ENCODE measurements around the gene MBNL1. TPM values are rescaled to one million over a fixed set of nuclear protein-coding genes. Genes with fewer than 3 reads are reported as not detected.

MBNL1 gene
- total RNA-seq, 5 donors from 2014 or later (not counting 1 experiment from before 2014, with no cell fraction given): 408 to 705 (median 423) TPM

GRCh38 chr3:152316318-152316717, 47.6 kb downstream of the MBNL1 start:
- H3K4me1 Mint-ChIP-seq: peaks cover 84 to 88% (median 87%) of the 10 kb centered on the region in 3 donors
- WGBS (ENCODE audit: insufficient coverage): no CpG with 5 or more reads among the region's 1 CpG
- peaks cover 22 to 40% of the 10 kb centered on the region in 2 experiments for H3K4me1 ChIP-seq (ENCODE audit: control insufficient read depth in 1 of 2, extremely low read depth in 1 of 2, insufficient read depth in 2 of 2, low read length in 2 of 2)

GRCh38 chr3:152317184-152317583, 48.5 kb downstream of the MBNL1 start:
- no peak overlapping the region for H3K4me3 ChIP-seq (ENCODE audit: control insufficient read depth in 1 of 2, extremely low read depth in 1 of 2, low read length in 1 of 2)
- H3K36me3 ChIP-seq (ENCODE audit: control insufficient read depth in 2 of 2, extremely low read depth in 1 of 2, insufficient read depth in 1 of 2, low read length in 1 of 2): peaks cover 0 to 7% of the 10 kb centered on the region in 2 donors
- peaks cover 24 to 41% of the 10 kb centered on the region in 2 experiments for H3K4me1 ChIP-seq (ENCODE audit: control insufficient read depth in 1 of 2, extremely low read depth in 1 of 2, insufficient read depth in 2 of 2, low read length in 2 of 2)
- H3K27me3 ChIP-seq (replicated peaks in 1 of 2; ENCODE audit: control insufficient read depth in 2 of 2, extremely low read depth in 1 of 2, insufficient read depth in 2 of 2, low read length in 1 of 2): no peaks in the 10 kb centered on the region
- peaks cover 87 to 97% (median 92%) of the 10 kb centered on the region in 3 donors for H3K4me1 Mint-ChIP-seq
- no peak for DNase-seq
- no peak overlapping the region for H3K27ac ChIP-seq (ENCODE audit: low read length)
- peak overlapping the region; percentile 11 to 36 for H3K27ac Mint-ChIP-seq
- no peaks in the 10 kb centered on the region for H3K9me3 ChIP-seq
- H3K4me3 Mint-ChIP-seq: peak overlapping the region in 2 of 3 donors; percentile 21 to 49
- peaks cover 42% of the 10 kb centered on the region for H3K36me3 Mint-ChIP-seq
- H3K27me3 Mint-ChIP-seq: no peaks in the 10 kb centered on the region
- no peak for ATAC-seq (replicated peaks in 1 of 4)
- WGBS (ENCODE audit: insufficient coverage): 80% methylated on average over 1 of the region's 4 CpGs
- CTCF ChIA-PET: no interaction called here
- no peaks in the 10 kb centered on the region for H3K9me3 Mint-ChIP-seq
- POLR2A ChIA-PET: interaction anchor here (0.6 to 1.2 kb wide), 4 partner anchors 47 to 101 kb away, joined by 3 to 29 read pairs (median 3); no protein-coding TSS in a partner anchor

More at GRCh38 chr3:152316318-152316717, 47.6 kb downstream of the MBNL1 start:
- peak overlapping the region; percentile 27 to 82 for H3K27ac Mint-ChIP-seq
- Histone ChIP-seq H3K4me3 (ENCODE audit: control insufficient read depth in 1 of 2, extremely low read depth in 1 of 2, low read length in 1 of 2) (no peak overlapping the region), H3K9me3 (no peaks in the 10 kb centered on the region), H3K27ac (ENCODE audit: low read length) (no peak overlapping the region), H3K36me3 (ENCODE audit: control insufficient read depth in 2 of 2, extremely low read depth in 1 of 2, insufficient read depth in 1 of 2, low read length in 1 of 2) (peaks cover 0 to 7% of the 10 kb centered on the region in 2 donors), H3K27me3 (replicated peaks in 1 of 2; ENCODE audit: control insufficient read depth in 2 of 2, extremely low read depth in 1 of 2, insufficient read depth in 2 of 2, low read length in 1 of 2) (no peaks in the 10 kb centered on the region)
- no peak for DNase-seq
- ATAC-seq (replicated peaks in 1 of 4): peak in 1 of 4 experiments; percentile 11
- ChIA-PET CTCF (no interaction called here), POLR2A (interaction anchor here in 1 of 2 donors (0.6 to 1.4 kb wide), 3 partner anchors 13 to 61 kb away, joined by 3 to 4 read pairs (median 4); no protein-coding TSS in a partner anchor)
- H3K4me3 Mint-ChIP-seq: peak overlapping the region in 2 of 3 donors; percentile 34 to 37
- no peaks in the 10 kb centered on the region for H3K27me3 Mint-ChIP-seq
- H3K9me3 Mint-ChIP-seq: no peaks in the 10 kb centered on the region
- H3K36me3 Mint-ChIP-seq: peaks cover 40% of the 10 kb centered on the region

- DNase-seq (no peak), ATAC-seq (replicated peaks in 1 of 4) (no peak)
- peaks cover 87 to 98% (median 91%) of the 10 kb centered on the region in 3 donors for H3K4me1 Mint-ChIP-seq
- H3K27ac Mint-ChIP-seq: peak overlapping the region; percentile 7 to 11
- peak overlapping the region in 2 of 3 donors; percentile 21 to 49 for H3K4me3 Mint-ChIP-seq
- Histone ChIP-seq H3K27me3 (replicated peaks in 1 of 2; ENCODE audit: control insufficient read depth in 2 of 2, extremely low read depth in 1 of 2, insufficient read depth in 2 of 2, low read length in 1 of 2) (no peaks in the 10 kb centered on the region), H3K27ac (ENCODE audit: low read length) (peak overlapping the region; percentile 19), H3K4me1 (ENCODE audit: control insufficient read depth in 1 of 2, extremely low read depth in 1 of 2, insufficient read depth in 2 of 2, low read length in 2 of 2) (peaks cover 23 to 47% of the 10 kb centered on the region in 2 experiments), H3K36me3 (ENCODE audit: control insufficient read depth in 2 of 2, extremely low read depth in 1 of 2, insufficient read depth in 1 of 2, low read length in 1 of 2) (peaks cover 0 to 7% of the 10 kb centered on the region in 2 donors), H3K9me3 (no peaks in the 10 kb centered on the region), H3K4me3 (ENCODE audit: control insufficient read depth in 1 of 2, extremely low read depth in 1 of 2, low read length in 1 of 2) (no peak overlapping the region)
- peaks cover 37% of the 10 kb centered on the region for H3K36me3 Mint-ChIP-seq
- H3K27me3 Mint-ChIP-seq: no peaks in the 10 kb centered on the region
- POLR2A ChIA-PET: interaction anchor here (0.6 to 1.3 kb wide), 12 partner anchors 8 to 107 kb away, joined by 3 to 6 read pairs (median 3); no protein-coding TSS in a partner anchor
- H3K9me3 Mint-ChIP-seq: no peaks in the 10 kb centered on the region
- WGBS (ENCODE audit: insufficient coverage): no CpG with 5 or more reads among the region's 4 CpGs
- CTCF ChIA-PET: interaction anchor here in 1 of 2 donors (0.6 to 1.5 kb wide), 6 partner anchors 8 to 134 kb away, joined by 3 to 5 read pairs (median 3); no protein-coding TSS in a partner anchor
Measured at GRCh38 chr3:152317956-152318355, 49.2 kb downstream of the MBNL1 start.

- DNase-seq (no peak), ATAC-seq (replicated peaks in 1 of 4) (no peak)
- H3K9me3 Mint-ChIP-seq: no peaks in the 10 kb centered on the region
- H3K36me3 Mint-ChIP-seq: peaks cover 32% of the 10 kb centered on the region
- no peaks in the 10 kb centered on the region for H3K27me3 ChIP-seq (replicated peaks in 1 of 2; ENCODE audit: control insufficient read depth in 2 of 2, extremely low read depth in 1 of 2, insufficient read depth in 2 of 2, low read length in 1 of 2)
- no peaks in the 10 kb centered on the region for H3K27me3 Mint-ChIP-seq
- peaks cover 0 to 7% of the 10 kb centered on the region in 2 donors for H3K36me3 ChIP-seq (ENCODE audit: control insufficient read depth in 2 of 2, extremely low read depth in 1 of 2, insufficient read depth in 1 of 2, low read length in 1 of 2)
- H3K4me1 Mint-ChIP-seq: peaks cover 84 to 95% (median 88%) of the 10 kb centered on the region in 3 donors
- no peak overlapping the region for H3K27ac ChIP-seq (ENCODE audit: low read length)
- ChIA-PET CTCF (interaction anchor here in 1 of 2 donors (0.8 to 1.6 kb wide), 7 partner anchors 9 to 135 kb away, joined by 3 to 5 read pairs (median 3); no protein-coding TSS in a partner anchor), POLR2A (interaction anchor here (0.6 to 1.3 kb wide), 14 partner anchors 9 to 107 kb away, joined by 3 to 6 read pairs (median 3); no protein-coding TSS in a partner anchor)
- H3K4me3 Mint-ChIP-seq: peak overlapping the region in 2 of 3 donors; percentile 10 to 22
- H3K27ac Mint-ChIP-seq: peak overlapping the region; percentile 71 to 84
- H3K4me1 ChIP-seq (ENCODE audit: control insufficient read depth in 1 of 2, extremely low read depth in 1 of 2, insufficient read depth in 2 of 2, low read length in 2 of 2): peaks cover 23 to 51% of the 10 kb centered on the region in 2 experiments
- H3K9me3 ChIP-seq: no peaks in the 10 kb centered on the region
- H3K4me3 ChIP-seq (ENCODE audit: control insufficient read depth in 1 of 2, extremely low read depth in 1 of 2, low read length in 1 of 2): no peak overlapping the region
Measured at GRCh38 chr3:152318512-152318911, 49.8 kb downstream of the MBNL1 start.

DNA sequence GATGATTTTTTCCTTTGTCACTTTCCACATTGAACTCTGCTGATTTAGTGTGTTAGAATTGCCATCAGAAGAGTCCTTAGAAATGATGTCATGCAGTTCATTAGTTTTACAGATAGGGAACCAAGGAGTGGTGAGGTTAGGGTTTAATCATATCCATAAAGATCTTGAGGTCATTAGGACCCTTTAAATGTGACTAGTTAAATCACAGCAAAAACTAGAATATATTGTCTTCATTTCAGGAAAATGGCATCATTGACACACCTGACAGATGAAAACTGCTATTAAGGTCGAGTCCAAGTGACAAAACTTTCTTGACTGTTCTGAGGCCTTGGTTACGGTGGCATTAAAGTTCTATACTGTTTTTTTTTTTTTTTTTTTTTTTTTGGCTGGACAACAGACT, 50.5 kb downstream of the MBNL1 start:
- ATAC-seq (replicated peaks in 1 of 4): no peak
- peaks cover 23 to 56% of the 10 kb centered on the region in 2 experiments for H3K4me1 ChIP-seq (ENCODE audit: control insufficient read depth in 1 of 2, extremely low read depth in 1 of 2, insufficient read depth in 2 of 2, low read length in 2 of 2)
- CTCF ChIA-PET: interaction anchor here (1.1 to 1.6 kb wide), 6 partner anchors 11 to 87 kb away, joined by 3 to 5 read pairs (median 3); no protein-coding TSS in a partner anchor

DNA sequence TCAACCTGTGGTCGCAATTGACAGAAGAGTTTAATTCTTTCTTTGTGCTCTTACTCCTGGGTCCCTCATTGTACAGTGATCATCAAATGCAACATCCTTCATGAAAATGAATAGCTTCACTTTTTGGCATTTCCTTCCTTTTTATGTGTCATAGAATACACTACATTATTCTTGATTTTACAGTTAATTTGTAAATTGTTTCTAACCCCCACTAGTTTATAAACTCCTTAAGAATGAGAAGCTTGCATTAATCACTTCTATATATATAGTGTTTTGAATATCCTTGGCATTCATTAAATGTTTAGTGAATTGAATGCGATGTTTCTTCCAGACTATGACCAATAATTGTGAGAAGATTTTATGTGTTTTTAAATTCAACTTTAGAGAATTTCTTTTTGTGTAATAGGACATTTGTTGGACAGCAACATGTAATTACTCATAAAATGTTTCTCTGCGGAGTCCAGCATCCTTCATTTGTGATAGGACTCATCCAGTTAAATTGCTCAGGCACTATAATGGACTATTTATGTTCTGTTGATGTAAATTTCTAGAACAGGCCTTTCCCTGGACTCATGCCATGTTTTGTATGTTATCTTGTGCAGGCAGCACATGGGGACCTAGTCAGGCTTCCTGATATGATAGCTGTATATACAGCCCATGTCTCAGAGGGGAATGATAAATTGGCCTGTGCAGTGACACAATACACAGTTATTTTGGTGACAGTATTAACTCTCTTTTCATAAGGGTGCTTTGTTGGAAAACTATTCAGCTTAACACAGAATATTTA, 51.3 kb downstream of the MBNL1 start:
- H3K36me3 Mint-ChIP-seq: peaks cover 29% of the 10 kb centered on the region
- H3K27ac ChIP-seq (ENCODE audit: low read length): no peak overlapping the region
- H3K4me1 ChIP-seq (ENCODE audit: control insufficient read depth in 1 of 2, extremely low read depth in 1 of 2, insufficient read depth in 2 of 2, low read length in 2 of 2): peaks cover 20 to 55% of the 10 kb centered on the region in 2 experiments
- ChIA-PET CTCF (interaction anchor here (0.6 to 1.6 kb wide), 7 partner anchors 10 to 98 kb away, joined by 3 to 4 read pairs (median 3); no protein-coding TSS in a partner anchor), POLR2A (interaction anchor here (0.5 to 1.8 kb wide), 9 partner anchors 10 to 121 kb away, joined by 3 to 5 read pairs (median 4); no protein-coding TSS in a partner anchor)
- H3K36me3 ChIP-seq (ENCODE audit: control insufficient read depth in 2 of 2, extremely low read depth in 1 of 2, insufficient read depth in 1 of 2, low read length in 1 of 2): peaks cover 0 to 7% of the 10 kb centered on the region in 2 donors
- peak overlapping the region; percentile 64 to 82 for H3K27ac Mint-ChIP-seq
- no peaks in the 10 kb centered on the region for H3K9me3 Mint-ChIP-seq
- H3K27me3 ChIP-seq (replicated peaks in 1 of 2; ENCODE audit: control insufficient read depth in 2 of 2, extremely low read depth in 1 of 2, insufficient read depth in 2 of 2, low read length in 1 of 2): no peaks in the 10 kb centered on the region
- ATAC-seq (replicated peaks in 1 of 4) (peak in 1 of 4 experiments; percentile 32), DNase-seq (no peak)
- no CpG with 5 or more reads among the region's 3 CpGs for WGBS (ENCODE audit: insufficient coverage)
- no peaks in the 10 kb centered on the region for H3K9me3 ChIP-seq
- no peaks in the 10 kb centered on the region for H3K27me3 Mint-ChIP-seq
- peaks cover 81 to 95% (median 86%) of the 10 kb centered on the region in 3 donors for H3K4me1 Mint-ChIP-seq
- H3K4me3 Mint-ChIP-seq: peak overlapping the region in 1 of 3 donors; percentile 22
- no peak overlapping the region for H3K4me3 ChIP-seq (ENCODE audit: control insufficient read depth in 1 of 2, extremely low read depth in 1 of 2, low read length in 1 of 2)

More for the DNA sequence above, 50.5 kb downstream of the MBNL1 start:
- WGBS (ENCODE audit: insufficient coverage): no CpG with 5 or more reads among the region's 2 CpGs
- H3K27ac Mint-ChIP-seq: peak overlapping the region; percentile 71 to 84
- no peaks in the 10 kb centered on the region for H3K27me3 Mint-ChIP-seq
- peak overlapping the region; percentile 13 to 22 (median 17) for H3K4me3 Mint-ChIP-seq
- H3K27me3 ChIP-seq (replicated peaks in 1 of 2; ENCODE audit: control insufficient read depth in 2 of 2, extremely low read depth in 1 of 2, insufficient read depth in 2 of 2, low read length in 1 of 2): no peaks in the 10 kb centered on the region
- no peak overlapping the region for H3K4me3 ChIP-seq (ENCODE audit: control insufficient read depth in 1 of 2, extremely low read depth in 1 of 2, low read length in 1 of 2)
- peaks cover 0 to 7% of the 10 kb centered on the region in 2 donors for H3K36me3 ChIP-seq (ENCODE audit: control insufficient read depth in 2 of 2, extremely low read depth in 1 of 2, insufficient read depth in 1 of 2, low read length in 1 of 2)
- H3K9me3 ChIP-seq: no peaks in the 10 kb centered on the region
- no peaks in the 10 kb centered on the region for H3K9me3 Mint-ChIP-seq
- peaks cover 30% of the 10 kb centered on the region for H3K36me3 Mint-ChIP-seq
- no peak overlapping the region for H3K27ac ChIP-seq (ENCODE audit: low read length)
- no peak for DNase-seq
- H3K4me1 Mint-ChIP-seq: peaks cover 85 to 95% (median 88%) of the 10 kb centered on the region in 3 donors
- POLR2A ChIA-PET: interaction anchor here (0.6 to 1.8 kb wide), 5 partner anchors 10 to 120 kb away, joined by 3 to 5 read pairs (median 3); no protein-coding TSS in a partner anchor
